ENCODE data around the gene ZNF48.

Gene ZNF48

GRCh38 chr16:30359871-30360170, 35.4 kb upstream of the ZNF48 start:
- H3K4me1 ChIP-seq (ENCODE audit: low read length): peaks cover 8% of the 10 kb centered on the region; the same call in 1 of the 2 replicates
- peaks cover 62% of the 10 kb centered on the region for H3K79me2 ChIP-seq (ENCODE audit: low read length)
- no peak overlapping the region for H3K4me3 ChIP-seq (ENCODE audit: low read length)
- no peaks in the 10 kb centered on the region for H4K20me1 ChIP-seq (ENCODE audit: insufficient read depth, low read length)
- no peaks in the 10 kb centered on the region; the same call in 1 of the 2 replicates for H3K36me3 ChIP-seq (replicated peaks; ENCODE audit: insufficient read depth, low read length)
- H3K4me2 ChIP-seq (ENCODE audit: low read depth, low read length): no peak overlapping the region
- no peak overlapping the region for H3K9ac ChIP-seq (ENCODE audit: low read length)
- peaks cover 9% of the 10 kb centered on the region for H3F3A ChIP-seq (ENCODE audit: insufficient read depth, low read length)
- no peaks in the 10 kb centered on the region for H3K27me3 ChIP-seq (replicated peaks; ENCODE audit: insufficient read depth, low read length)
- no peak overlapping the region for H3K27ac ChIP-seq (ENCODE audit: low read length)
- no peaks in the 10 kb centered on the region for H3K9me2 ChIP-seq (replicated peaks; ENCODE audit: insufficient read depth, low read length)
- TF ChIP-seq, protein P1, sequence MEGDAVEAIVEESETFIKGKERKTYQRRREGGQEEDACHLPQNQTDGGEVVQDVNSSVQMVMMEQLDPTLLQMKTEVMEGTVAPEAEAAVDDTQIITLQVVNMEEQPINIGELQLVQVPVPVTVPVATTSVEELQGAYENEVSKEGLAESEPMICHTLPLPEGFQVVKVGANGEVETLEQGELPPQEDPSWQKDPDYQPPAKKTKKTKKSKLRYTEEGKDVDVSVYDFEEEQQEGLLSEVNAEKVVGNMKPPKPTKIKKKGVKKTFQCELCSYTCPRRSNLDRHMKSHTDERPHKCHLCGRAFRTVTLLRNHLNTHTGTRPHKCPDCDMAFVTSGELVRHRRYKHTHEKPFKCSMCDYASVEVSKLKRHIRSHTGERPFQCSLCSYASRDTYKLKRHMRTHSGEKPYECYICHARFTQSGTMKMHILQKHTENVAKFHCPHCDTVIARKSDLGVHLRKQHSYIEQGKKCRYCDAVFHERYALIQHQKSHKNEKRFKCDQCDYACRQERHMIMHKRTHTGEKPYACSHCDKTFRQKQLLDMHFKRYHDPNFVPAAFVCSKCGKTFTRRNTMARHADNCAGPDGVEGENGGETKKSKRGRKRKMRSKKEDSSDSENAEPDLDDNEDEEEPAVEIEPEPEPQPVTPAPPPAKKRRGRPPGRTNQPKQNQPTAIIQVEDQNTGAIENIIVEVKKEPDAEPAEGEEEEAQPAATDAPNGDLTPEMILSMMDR (IDR thresholded peaks at IDR 0.05; ENCODE audit: low read length): no peak
- no peak for TF ChIP-seq EZH2 (optimal IDR thresholded peaks at IDR 0.05; ENCODE audit: low read depth, low read length)
- no peak for TF ChIP-seq EZH2phosphoT487 (IDR thresholded peaks at IDR 0.05; ENCODE audit: low read length)
- H2AFZ ChIP-seq (ENCODE audit: low read length): no peak overlapping the region
- DNase-seq: no peak
- no peaks in the 10 kb centered on the region for H3K9me3 ChIP-seq (replicated peaks; ENCODE audit: insufficient read depth, low read length)

- Histone ChIP-seq H3K9ac (ENCODE audit: low read length) (no peak overlapping the region), H3K4me1 (ENCODE audit: low read length) (peaks cover 3% of the 10 kb centered on the region; the same call in 1 of the 2 replicates), H3K79me2 (ENCODE audit: low read length) (peaks cover 63% of the 10 kb centered on the region), H3K9me3 (replicated peaks; ENCODE audit: insufficient read depth, low read length) (no peaks in the 10 kb centered on the region), H3K9me2 (replicated peaks; ENCODE audit: insufficient read depth, low read length) (no peaks in the 10 kb centered on the region), H3F3A (ENCODE audit: insufficient read depth, low read length) (peaks cover 6% of the 10 kb centered on the region), H3K27me3 (replicated peaks; ENCODE audit: insufficient read depth, low read length) (no peaks in the 10 kb centered on the region), H2AFZ (ENCODE audit: low read length) (no peak overlapping the region), H3K27ac (ENCODE audit: low read length) (no peak overlapping the region), H3K36me3 (replicated peaks; ENCODE audit: insufficient read depth, low read length) (no peaks in the 10 kb centered on the region; the same call in 1 of the 2 replicates), H3K4me2 (ENCODE audit: low read depth, low read length) (no peak overlapping the region), H3K4me3 (ENCODE audit: low read length) (no peak overlapping the region), H4K20me1 (ENCODE audit: insufficient read depth, low read length) (no peaks in the 10 kb centered on the region)
- DNase-seq: no peak
- TF ChIP-seq, protein P1 (IDR thresholded peaks at IDR 0.05; ENCODE audit: low read length): no peak
- TF ChIP-seq EZH2phosphoT487 (IDR thresholded peaks at IDR 0.05; ENCODE audit: low read length) (no peak), EZH2 (optimal IDR thresholded peaks at IDR 0.05; ENCODE audit: low read depth, low read length) (no peak)
Observed at GRCh38 chr16:30361180-30361579, 34.0 kb upstream of the ZNF48 start.

- peaks cover 90% of the 10 kb centered on the region for H3K79me2 ChIP-seq (ENCODE audit: low read length)
- H3K9me3 ChIP-seq (replicated peaks; ENCODE audit: insufficient read depth, low read length): no peaks in the 10 kb centered on the region
- H3K4me3 ChIP-seq (ENCODE audit: low read length): no peak overlapping the region
- no peak for DNase-seq
- H3K9me2 ChIP-seq (replicated peaks; ENCODE audit: insufficient read depth, low read length): no peaks in the 10 kb centered on the region
- H3K9ac ChIP-seq (ENCODE audit: low read length): no peak overlapping the region
- H3K36me3 ChIP-seq (replicated peaks; ENCODE audit: insufficient read depth, low read length): no peaks in the 10 kb centered on the region
- H3F3A ChIP-seq (ENCODE audit: insufficient read depth, low read length): peaks cover 14% of the 10 kb centered on the region
- peaks cover 13% of the 10 kb centered on the region for H4K20me1 ChIP-seq (ENCODE audit: insufficient read depth, low read length)
- TF ChIP-seq, protein P1 (IDR thresholded peaks at IDR 0.05; ENCODE audit: low read length): no peak
- TF ChIP-seq EZH2 (optimal IDR thresholded peaks at IDR 0.05; ENCODE audit: low read depth, low read length): no peak
- TF ChIP-seq EZH2phosphoT487 (IDR thresholded peaks at IDR 0.05; ENCODE audit: low read length): no peak
- H3K27ac ChIP-seq (ENCODE audit: low read length): no peak overlapping the region
- H3K4me2 ChIP-seq (ENCODE audit: low read depth, low read length): no peak overlapping the region
- H3K27me3 ChIP-seq (replicated peaks; ENCODE audit: insufficient read depth, low read length): no peaks in the 10 kb centered on the region
- peaks cover 12% of the 10 kb centered on the region for H3K4me1 ChIP-seq (ENCODE audit: low read length)
- H2AFZ ChIP-seq (ENCODE audit: low read length): no peak overlapping the region
Observed at GRCh38 chr16:30365200-30365599, 30.0 kb upstream of the ZNF48 start.
